Common myeloid progenitor, CD34-positive (primary cell): ENCODE measurements around the gene PRKCE.

Experiments
- CTCF ChIA-PET: fragments of 350-600 bp; sonication (Branson Sonifier 250); formaldehyde crosslinking; loops from one replicate; lab custom pipeline; 2021; ENCODE audit warnings: antibody characterized with exemption; lab: Charles Lee
- POLR2A ChIA-PET: fragments of 350-600 bp; sonication (Branson Sonifier 250); formaldehyde crosslinking; loops from one replicate; lab custom pipeline; 2021; ENCODE audit warnings: antibody characterized with exemption; lab: Charles Lee
- DNase-seq, 3 donors: peaks; one replicate each; pipeline versions ENCODE4 v3.0.0 to v3.0.0-alpha.2; 2013
- H3K27ac ChIP-seq, 2 experiments: 1 replicate in 1 of 2; 2 replicates in 1 of 2; pipeline ENCODE4 v1.7.0; 2013; ENCODE audit warnings: inconsistent platforms in 2 of 2, low read length in 2 of 2, mild to moderate bottlenecking in 2 of 2, low read depth in 1 of 2, moderate library complexity in 1 of 2; ENCODE audit not compliant: severe bottlenecking in 2 of 2, insufficient read depth in 1 of 2, poor library complexity in 1 of 2
- H3K27me3 ChIP-seq, 5 experiments: replicated peaks in 2 of 5; 1 replicate in 3 of 5; 2 replicates in 2 of 5; pipeline versions ENCODE4 v1.6.1 to v1.7.0; 2013; ENCODE audit warnings: low read length in 4 of 5, mild to moderate bottlenecking in 2 of 5, moderate library complexity in 2 of 5, inconsistent platforms in 1 of 5; ENCODE audit not compliant: insufficient read depth in 5 of 5, control insufficient read depth in 4 of 5
- H3K36me3 ChIP-seq, 4 experiments: 1 replicate in 2 of 4; 2 replicates in 2 of 4; pipeline versions ENCODE4 v1.6.1 to v1.7.0; 2013; ENCODE audit warnings: low read length in 3 of 4, control low read depth in 1 of 4, mild to moderate bottlenecking in 1 of 4; ENCODE audit not compliant: control insufficient read depth in 4 of 4, insufficient read depth in 4 of 4
- H3K4me1 ChIP-seq, 4 experiments: 1 replicate in 3 of 4; 2 replicates in 1 of 4; pipeline versions ENCODE4 v1.6.1 to v1.7.1; 2013; ENCODE audit warnings: low read length in 3 of 4, mild to moderate bottlenecking in 3 of 4, control low read depth in 1 of 4, inconsistent platforms in 1 of 4, moderate library complexity in 1 of 4; ENCODE audit not compliant: control insufficient read depth in 4 of 4, insufficient read depth in 4 of 4; ENCODE audit errors: control extremely low read depth in 1 of 4
- H3K4me3 ChIP-seq, 7 experiments: 1 replicate in 4 of 7; 2 replicates in 3 of 7; pipeline versions ENCODE4 v1.5.1 to v1.7.0; 2013; ENCODE audit warnings: mild to moderate bottlenecking in 7 of 7, low read length in 6 of 7, moderate library complexity in 6 of 7, inconsistent platforms in 2 of 7, low read depth in 2 of 7, control low read depth in 1 of 7; ENCODE audit not compliant: insufficient read depth in 4 of 7, control insufficient read depth in 1 of 7; ENCODE audit errors: extremely low read depth in 1 of 7
- H3K9me3 ChIP-seq, 5 experiments: 1 replicate in 4 of 5; 2 replicates in 1 of 5; pipeline versions ENCODE4 v1.6.1 to v1.7.1; 2013; ENCODE audit warnings: low read length in 4 of 5, mild to moderate bottlenecking in 2 of 5, inconsistent platforms in 1 of 5, low read depth in 1 of 5, moderate library complexity in 1 of 5; ENCODE audit not compliant: control insufficient read depth in 4 of 5, insufficient read depth in 2 of 5; ENCODE audit errors: control extremely low read depth in 1 of 5
- WGBS: methylation state at CpG from one replicate; pipeline ENCODE4 v1.1.5; 2013; ENCODE audit not compliant: insufficient coverage; 5-methylcytosine and 5-hydroxymethylcytosine counted together

The PRKCE gene

GRCh38 chr2:45862843-45863242, 211.4 kb downstream of the PRKCE start:
- DNase-seq = peak; percentile 42 to 89 (median 84)
- WGBS = 29% methylated on average over 1 of the region's 2 CpGs
- Histone ChIP-seq H3K36me3 (no peaks in the 10 kb centered on the region), H3K4me3 (peak overlapping the region in 4 of 7 experiments; percentile 6 to 40 (median 22)), H3K27me3 (no peaks in the 10 kb centered on the region), H3K4me1 (peaks cover 15 to 82% (median 57%) of the 10 kb centered on the region in 4 experiments), H3K9me3 (no peaks in the 10 kb centered on the region), H3K27ac (peak overlapping the region in 1 of 2 experiments; percentile 96)
- CTCF ChIA-PET = interaction anchor here (0.6 to 2.0 kb wide), 9 partner anchors 13 to 84 kb away, joined by 3 to 13 read pairs (median 4); no protein-coding TSS in a partner anchor
- POLR2A ChIA-PET = no interaction called here

- no peaks in the 10 kb centered on the region for H3K27me3 ChIP-seq
- H3K4me1 ChIP-seq = peaks cover 15 to 80% (median 51%) of the 10 kb centered on the region in 4 experiments
- H3K4me3 ChIP-seq = no peak overlapping the region
- POLR2A ChIA-PET = no interaction called here
- DNase-seq = no peak
- H3K9me3 ChIP-seq = no peaks in the 10 kb centered on the region
- WGBS = 100% methylated on average over 2 of the region's 4 CpGs
- no peaks in the 10 kb centered on the region for H3K36me3 ChIP-seq
- no peak overlapping the region for H3K27ac ChIP-seq
- CTCF ChIA-PET = interaction anchor here (1.0 to 2.0 kb wide), 4 partner anchors 11 to 82 kb away, joined by 3 to 13 read pairs (median 4); no protein-coding TSS in a partner anchor
These were observed 212.6 kb downstream of the PRKCE start for GRCh38 chr2:45864121-45864520.

- Histone ChIP-seq H3K27ac (no peak overlapping the region), H3K9me3 (no peaks in the 10 kb centered on the region), H3K4me1 (peaks cover 2 to 68% (median 34%) of the 10 kb centered on the region in 4 experiments), H3K27me3 (no peaks in the 10 kb centered on the region), H3K4me3 (no peak overlapping the region), H3K36me3 (no peaks in the 10 kb centered on the region)
- no peak for DNase-seq
- POLR2A ChIA-PET = interaction anchor here (0.6 kb wide), 1 partner anchor 1099 kb away, joined by 3 read pairs; no protein-coding TSS in a partner anchor
- CTCF ChIA-PET = interaction anchor here (1.0 kb wide), 1 partner anchor 68 kb away, joined by 3 read pairs; no protein-coding TSS in a partner anchor
- WGBS = 86% methylated on average over 2 of the region's 3 CpGs
These were observed 215.9 kb downstream of the PRKCE start for GRCh38 chr2:45867349-45867748.

- H3K4me1 ChIP-seq = peaks cover 0 to 63% (median 29%) of the 10 kb centered on the region in 4 experiments
- no peaks in the 10 kb centered on the region for H3K36me3 ChIP-seq
- no peak for DNase-seq
- POLR2A ChIA-PET = no interaction called here
- no peak overlapping the region for H3K27ac ChIP-seq
- H3K27me3 ChIP-seq = no peaks in the 10 kb centered on the region
- no peak overlapping the region for H3K4me3 ChIP-seq
- CTCF ChIA-PET = interaction anchor here (1.0 kb wide), 1 partner anchor 68 kb away, joined by 3 read pairs; no protein-coding TSS in a partner anchor
- no peaks in the 10 kb centered on the region for H3K9me3 ChIP-seq
- 75% methylated on average over 3 of the region's 4 CpGs for WGBS
These were observed 216.3 kb downstream of the PRKCE start for GRCh38 chr2:45867800-45868199.

- Histone ChIP-seq H3K36me3 (peaks cover 0 to 2% (median 0%) of the 10 kb centered on the region in 4 experiments), H3K27me3 (no peaks in the 10 kb centered on the region), H3K9me3 (no peaks in the 10 kb centered on the region), H3K4me3 (no peak overlapping the region), H3K27ac (no peak overlapping the region), H3K4me1 (peaks cover 0 to 50% (median 17%) of the 10 kb centered on the region in 4 experiments)
- ChIA-PET CTCF (interaction anchor here (1.3 kb wide), 2 partner anchors 11 to 20 kb away, joined by 3 read pairs; no protein-coding TSS in a partner anchor), POLR2A (no interaction called here)
- 100% methylated on average over 4 of the region's 4 CpGs for WGBS
- no peak for DNase-seq
These were observed 217.7 kb downstream of the PRKCE start for GRCh38 chr2:45869165-45869501.

GRCh38 chr2:45871025-45871424, 219.6 kb downstream of the PRKCE start:
- POLR2A ChIA-PET = no interaction called here
- Histone ChIP-seq H3K9me3 (peaks cover 0 to 5% (median 0%) of the 10 kb centered on the region in 5 experiments), H3K36me3 (peaks cover 0 to 10% (median 0%) of the 10 kb centered on the region in 4 experiments), H3K27ac (no peak overlapping the region), H3K27me3 (no peaks in the 10 kb centered on the region), H3K4me3 (no peak overlapping the region), H3K4me1 (peaks cover 0 to 32% (median 16%) of the 10 kb centered on the region in 4 experiments)
- WGBS = 66% methylated on average over 3 of the region's 3 CpGs
- DNase-seq = no peak
- CTCF ChIA-PET = no interaction called here

GRCh38 chr2:45871541-45871940, 220.1 kb downstream of the PRKCE start:
- DNase-seq = no peak
- WGBS = no CpG with 5 or more reads among the region's 4 CpGs
- peaks cover 0 to 32% (median 16%) of the 10 kb centered on the region in 4 experiments for H3K4me1 ChIP-seq
- H3K9me3 ChIP-seq = peaks cover 0 to 10% (median 4%) of the 10 kb centered on the region in 5 experiments
- ChIA-PET CTCF (interaction anchor here (1.2 kb wide), 1 partner anchor 11 kb away, joined by 4 read pairs; no protein-coding TSS in a partner anchor), POLR2A (no interaction called here)
- no peaks in the 10 kb centered on the region for H3K27me3 ChIP-seq
- no peak overlapping the region for H3K4me3 ChIP-seq
- peaks cover 0 to 10% (median 0%) of the 10 kb centered on the region in 4 experiments for H3K36me3 ChIP-seq
- H3K27ac ChIP-seq = no peak overlapping the region
